ENCODE measurements around the gene LXN. TPM values are rescaled to one million over a fixed set of nuclear protein-coding genes. Genes with fewer than 3 reads are reported as not detected.

Gene LXN
- total and polyA plus RNA-seq, 2 of the 4 experiments (the other 2 are of a cell fraction), result 93.6 to 155 TPM

GRCh38 chr3:158685159-158685558, 12.7 kb upstream of the LXN start:
- Histone ChIP-seq H4K5ac (ENCODE audit: low read depth, low read length) (peak overlapping the region; percentile 84; the same call in 1 of the 2 replicates), H3K4me1 (ENCODE audit: control insufficient read depth, insufficient read depth, low read length) (peaks cover 3% of the 10 kb centered on the region), H3K27ac (ENCODE audit: insufficient read depth, low read length) (no peak overlapping the region; the same call in 1 of the 2 replicates), H2AFZ (replicated peaks; ENCODE audit: low read length, poor library complexity) (no peak overlapping the region), H3K4me3 (ENCODE audit: insufficient read depth, low read depth, low read length) (no peak overlapping the region), H2BK120ac (ENCODE audit: low read depth, low read length) (no peak overlapping the region), H2BK5ac (ENCODE audit: low read depth, low read length, poor library complexity, severe bottlenecking) (peak overlapping the region; percentile 53), H3K14ac (replicated peaks; ENCODE audit: low read depth, low read length) (no peak overlapping the region; the same call in 1 of the 2 replicates), H3K9me1 (ENCODE audit: insufficient read depth, low read length) (peaks cover 4% of the 10 kb centered on the region), H3K18ac (ENCODE audit: low read depth, low read length) (peak overlapping the region; percentile 50; the same call in 1 of the 2 replicates), H3K36me3 (ENCODE audit: control insufficient read depth, insufficient read depth, low read length) (no peaks in the 10 kb centered on the region), H2AK9ac (replicated peaks; ENCODE audit: low read depth, low read length, poor library complexity) (no peak overlapping the region), H2BK20ac (ENCODE audit: low read depth, low read length) (no peak overlapping the region), H3K9me3 (ENCODE audit: control insufficient read depth, insufficient read depth, low read length) (no peaks in the 10 kb centered on the region), H3K56ac (ENCODE audit: extremely low read depth, insufficient read depth, low read length) (no peak overlapping the region), H3K27me3 (ENCODE audit: control insufficient read depth, insufficient read depth, low read length) (no peaks in the 10 kb centered on the region), H4K91ac (ENCODE audit: insufficient read depth, low read depth, low read length) (no peak overlapping the region), H4K8ac (ENCODE audit: low read depth in 2 of 2, low read length in 2 of 2) (no peak overlapping the region; a peak in 1 of 4 replicates), H2BK15ac (ENCODE audit: low read depth, low read length) (peak overlapping the region; percentile 64; the same call in 1 of the 3 replicates), H4K20me1 (ENCODE audit: insufficient read depth, low read length) (no peaks in the 10 kb centered on the region), H2AK5ac (ENCODE audit: low read depth, low read length) (no peak overlapping the region; the same call in 1 of the 2 replicates), H3K23ac (ENCODE audit: low read depth, low read length) (peak overlapping the region; percentile 19; the same call in 1 of the 2 replicates), H3K9ac (ENCODE audit: low read depth, low read length) (no peak overlapping the region; the same call in 1 of the 2 replicates), H3K4me2 (ENCODE audit: low read depth, low read length) (peak overlapping the region; percentile 16; the same call in 1 of the 2 replicates), H3K4ac (ENCODE audit: low read depth, low read length) (peak overlapping the region; percentile 49; the same call in 1 of the 2 replicates), H3K79me1 (ENCODE audit: low read depth in 1 of 2, low read length in 2 of 2) (peaks cover 0 to 9% of the 10 kb centered on the region in 2 experiments; a peak in 3 of 4 replicates)
- no TSS peak for BruUV-seq (replicated peaks)
- WGBS, 2 experiments (ENCODE audit: extremely low coverage in 2 of 2, insufficient read length in 1 of 2), result no CpG with 5 or more reads among the region's 2 CpGs
- dilution Hi-C loops (cut with HindIII; ENCODE audit: low sequenced_read_pairs, unreplicated experiment), result no loop called here
- POLR2A ChIA-PET (ENCODE audit: unreplicated experiment), result no interaction called here
- in situ Hi-C loops (cut with MboI; ENCODE audit: low sequenced_read_pairs), result no loop called here
- CTCF ChIA-PET, result interaction anchor here (0.6 kb wide), 1 partner anchor 41 kb away, joined by 9 read pairs; the partner anchor contains the start of gene GFM1
- intact Hi-C loops (cut with micrococcal nuclease), result no loop called here
- no peak for TF ChIP-seq RAD21 (IDR thresholded peaks at IDR 0.05; ENCODE audit: low read length)
- no peak for TF ChIP-seq ELK1 (IDR thresholded peaks at IDR 0.05; ENCODE audit: borderline replicate concordance, low read depth, low read length)
- TF ChIP-seq MXI1 (IDR thresholded peaks at IDR 0.05; ENCODE audit: borderline replicate concordance, low read depth, low read length), result no peak
- no peak for TF ChIP-seq USF2 (IDR thresholded peaks at IDR 0.05; ENCODE audit: low read depth, low read length)
- no peak for TF ChIP-seq MAFK (IDR thresholded peaks at IDR 0.05; ENCODE audit: low read depth, low read length)
- no peak for TF ChIP-seq MAZ (IDR thresholded peaks at IDR 0.05; ENCODE audit: borderline replicate concordance, low read depth, low read length)
- no peak for TF ChIP-seq CHD1 (IDR thresholded peaks at IDR 0.05; ENCODE audit: low read depth, low read length)
- TF ChIP-seq NFE2L2 (IDR thresholded peaks at IDR 0.05; ENCODE audit: low read depth, low read length), result no peak
- TF ChIP-seq POLR2A (IDR thresholded peaks at IDR 0.05; ENCODE audit: low read depth, low read length), result no peak
- TF ChIP-seq CTCF (conservative IDR thresholded peaks at IDR 0.05; ENCODE audit: low read depth, low read length), result no peak
- TF ChIP-seq BHLHE40 (IDR thresholded peaks at IDR 0.05; ENCODE audit: low read depth, low read length), result no peak
- no peak for TF ChIP-seq CEBPB (IDR thresholded peaks at IDR 0.05; ENCODE audit: low read depth, low read length)
- TF ChIP-seq SMC3 (IDR thresholded peaks at IDR 0.05; ENCODE audit: low read depth, low read length), result no peak
- ATAC-seq (ENCODE audit: low read depth) (no peak), DNase-seq (no peak)

Measured in IMR-90 (cell line).